Gastrocnemius medialis (tissue), 4 donors: ENCODE measurements around the gene LY9. TPM values are rescaled to one million over a fixed set of nuclear protein-coding genes. Genes with fewer than 3 reads are reported as not detected.

Source experiments
- ATAC-seq, 2 donors: fragments of 150-250 bp; one replicate each; pipeline ENCODE4 v1.9.1; 2016
- DNase-seq, 2 donors: peaks; one replicate each; pipeline ENCODE4 v3.0.0-alpha.2; 2019
- H3K27ac ChIP-seq, 4 donors: fragments of 200-600 bp; sonication (generic); 1 replicate in 1 of 4; 2 replicates in 3 of 4; pipeline ENCODE4 v1.5.1; 2016 to 2018; ENCODE audit warnings: mild to moderate bottlenecking in 2 of 4, moderate library complexity in 1 of 4
- H3K27me3 ChIP-seq, 3 donors: fragments of 200-600 bp; sonication (generic) in 2 of 3; 1 replicate in 1 of 3; 2 replicates in 2 of 3; pipeline versions ENCODE4 v1.5.1 to v1.6.0; 2016 to 2019; ENCODE audit warnings: mild to moderate bottlenecking in 1 of 3, moderate library complexity in 1 of 3
- H3K36me3 ChIP-seq, 2 donors: fragments of 200-600 bp; sonication (generic) in 1 of 2; one replicate each; pipeline ENCODE4 v1.5.1; 2017 to 2018
- H3K4me1 ChIP-seq, 2 donors: fragments of 200-600 bp; sonication (generic) in 1 of 2; one replicate each; pipeline ENCODE4 v1.5.1; 2016 to 2017; ENCODE audit warnings: mild to moderate bottlenecking in 2 of 2
- H3K4me3 ChIP-seq, 4 donors: fragments of 200-600 bp; sonication (generic) in 3 of 4; 1 replicate in 1 of 4; 2 replicates in 3 of 4; pipeline ENCODE4 v1.5.1; 2016 to 2019; ENCODE audit warnings: mild to moderate bottlenecking in 2 of 4
- H3K9me3 ChIP-seq, 3 donors: fragments of 200-600 bp; sonication (generic) in 2 of 3; 1 replicate in 1 of 3; 2 replicates in 2 of 3; pipeline ENCODE4 v1.5.1; 2016 to 2019
- POLR2A ChIP-seq, 2 donors: fragments of 450-650 bp; IDR thresholded peaks; one replicate each; pipeline ENCODE4 v1.6.1; 2017; ENCODE audit warnings: antibody characterized with exemption in 2 of 2, mild to moderate bottlenecking in 2 of 2, moderate library complexity in 2 of 2
- in situ Hi-C, 4 donors: fragments of 200-750 bp; cut with MboI; loops; one replicate each; pipeline versions ENCODE4 v1.15.0 to v1.8.0; 2017; ENCODE audit warnings: low sequenced_read_pairs in 4 of 4
- intact Hi-C: fragments of 100-400 bp; cut with DNase I; formaldehyde crosslinking; loops from one replicate; pipeline ENCODE4 v1.15.1; 2023; ENCODE audit warnings: low total_unique reads
- total RNA-seq, 4 donors: library from RNA; depleted of rRNA; stranded (reverse); fragments of >200 nt; gene quantifications; one replicate each; pipeline versions ENCODE4 v1.1.0 to v1.2.3, GENCODE V29; 2016
- TF ChIP-seq, protein P1 (sequence below), 5 experiments: fragments of 450-650 bp in 3 of 5; fragments of 200-600 bp in 2 of 5; sonication (generic) in 2 of 5; IDR thresholded peaks in 4 of 5; conservative IDR thresholded peaks in 1 of 5; 1 replicate in 4 of 5; 2 replicates in 1 of 5; pipeline ENCODE4 v1.5.1; 2016 to 2019; ENCODE audit warnings: antibody characterized with exemption in 5 of 5, mild to moderate bottlenecking in 3 of 5, moderate library complexity in 3 of 5

The LY9 gene
- total RNA-seq, 4 donors from 2014 or later: not detected

DNA sequence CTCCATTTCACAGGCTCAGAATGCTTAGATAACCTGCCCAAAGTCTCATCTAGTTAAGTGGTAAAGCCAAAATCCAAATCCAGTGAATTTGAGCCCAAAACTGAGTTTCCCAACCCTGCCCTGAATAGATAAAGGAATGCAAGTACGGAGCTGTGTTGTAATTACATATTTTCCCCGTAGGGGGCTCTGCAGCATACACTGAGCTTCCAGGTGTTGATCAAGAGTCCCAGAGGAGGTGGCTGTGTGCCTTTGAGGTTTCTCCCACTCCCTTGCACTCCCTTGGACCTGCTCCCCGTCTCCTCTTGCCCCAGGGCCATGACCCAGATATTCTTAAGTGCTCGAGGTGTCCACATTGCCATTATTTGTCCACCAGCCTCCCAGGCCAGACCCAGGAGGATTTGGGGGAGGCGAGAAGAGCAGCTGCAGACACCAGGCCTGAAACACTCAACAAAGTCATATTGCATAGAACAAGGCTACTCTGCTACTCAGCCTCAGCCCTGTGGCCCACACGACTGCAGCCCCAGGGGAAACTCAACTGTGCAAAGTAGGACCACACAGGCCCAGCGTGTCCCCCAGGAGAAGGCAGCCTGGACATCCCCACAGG lies 18.4 kb upstream of the LY9 start:
- Histone ChIP-seq H3K36me3 (no peaks in the 10 kb centered on the region), H3K4me3 (no peak overlapping the region), H3K27ac (no peak overlapping the region), H3K9me3 (no peaks in the 10 kb centered on the region), H3K4me1 (no peaks in the 10 kb centered on the region), H3K27me3 (no peaks in the 10 kb centered on the region)
- intact Hi-C loops (no loop called here), in situ Hi-C loops (no loop called here)
- ATAC-seq (no peak), DNase-seq (no peak)
- TF ChIP-seq POLR2A (IDR thresholded peaks at IDR 0.05): no peak
- TF ChIP-seq, protein P1, sequence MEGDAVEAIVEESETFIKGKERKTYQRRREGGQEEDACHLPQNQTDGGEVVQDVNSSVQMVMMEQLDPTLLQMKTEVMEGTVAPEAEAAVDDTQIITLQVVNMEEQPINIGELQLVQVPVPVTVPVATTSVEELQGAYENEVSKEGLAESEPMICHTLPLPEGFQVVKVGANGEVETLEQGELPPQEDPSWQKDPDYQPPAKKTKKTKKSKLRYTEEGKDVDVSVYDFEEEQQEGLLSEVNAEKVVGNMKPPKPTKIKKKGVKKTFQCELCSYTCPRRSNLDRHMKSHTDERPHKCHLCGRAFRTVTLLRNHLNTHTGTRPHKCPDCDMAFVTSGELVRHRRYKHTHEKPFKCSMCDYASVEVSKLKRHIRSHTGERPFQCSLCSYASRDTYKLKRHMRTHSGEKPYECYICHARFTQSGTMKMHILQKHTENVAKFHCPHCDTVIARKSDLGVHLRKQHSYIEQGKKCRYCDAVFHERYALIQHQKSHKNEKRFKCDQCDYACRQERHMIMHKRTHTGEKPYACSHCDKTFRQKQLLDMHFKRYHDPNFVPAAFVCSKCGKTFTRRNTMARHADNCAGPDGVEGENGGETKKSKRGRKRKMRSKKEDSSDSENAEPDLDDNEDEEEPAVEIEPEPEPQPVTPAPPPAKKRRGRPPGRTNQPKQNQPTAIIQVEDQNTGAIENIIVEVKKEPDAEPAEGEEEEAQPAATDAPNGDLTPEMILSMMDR (IDR thresholded peaks at IDR 0.05 in 4 of 5, conservative IDR thresholded peaks at IDR 0.05 in 1 of 5): no peak

DNA sequence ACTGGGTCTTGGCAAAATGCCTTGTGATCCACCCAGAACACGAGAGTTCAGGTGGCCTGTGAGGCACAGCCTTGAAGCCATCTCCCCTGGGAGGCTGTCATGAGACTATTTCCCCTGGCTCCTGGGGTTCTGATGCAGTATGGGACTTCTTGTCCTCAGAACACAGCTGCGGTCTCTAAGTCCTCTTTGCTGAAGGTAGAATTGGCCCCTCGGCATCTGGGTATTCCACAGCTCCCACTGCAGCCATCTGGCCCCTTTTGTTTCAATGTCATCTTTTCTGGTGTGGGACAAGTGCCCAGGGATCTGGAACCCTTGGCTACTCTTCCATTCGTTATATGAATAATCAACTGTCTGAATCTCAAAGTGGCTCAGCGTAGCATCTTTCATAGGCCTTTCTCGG lies 17.0 kb upstream of the LY9 start:
- H3K27me3 ChIP-seq: no peaks in the 10 kb centered on the region
- no peaks in the 10 kb centered on the region for H3K36me3 ChIP-seq
- H3K27ac ChIP-seq: no peak overlapping the region
- no peak overlapping the region for H3K4me3 ChIP-seq
- H3K4me1 ChIP-seq: no peaks in the 10 kb centered on the region
- ATAC-seq (no peak), DNase-seq (no peak)
- no peaks in the 10 kb centered on the region for H3K9me3 ChIP-seq
- intact Hi-C loops (no loop called here), in situ Hi-C loops (no loop called here)
- TF ChIP-seq, protein P1 (IDR thresholded peaks at IDR 0.05 in 4 of 5, conservative IDR thresholded peaks at IDR 0.05 in 1 of 5): no peak
- no peak for TF ChIP-seq POLR2A (IDR thresholded peaks at IDR 0.05)

DNA sequence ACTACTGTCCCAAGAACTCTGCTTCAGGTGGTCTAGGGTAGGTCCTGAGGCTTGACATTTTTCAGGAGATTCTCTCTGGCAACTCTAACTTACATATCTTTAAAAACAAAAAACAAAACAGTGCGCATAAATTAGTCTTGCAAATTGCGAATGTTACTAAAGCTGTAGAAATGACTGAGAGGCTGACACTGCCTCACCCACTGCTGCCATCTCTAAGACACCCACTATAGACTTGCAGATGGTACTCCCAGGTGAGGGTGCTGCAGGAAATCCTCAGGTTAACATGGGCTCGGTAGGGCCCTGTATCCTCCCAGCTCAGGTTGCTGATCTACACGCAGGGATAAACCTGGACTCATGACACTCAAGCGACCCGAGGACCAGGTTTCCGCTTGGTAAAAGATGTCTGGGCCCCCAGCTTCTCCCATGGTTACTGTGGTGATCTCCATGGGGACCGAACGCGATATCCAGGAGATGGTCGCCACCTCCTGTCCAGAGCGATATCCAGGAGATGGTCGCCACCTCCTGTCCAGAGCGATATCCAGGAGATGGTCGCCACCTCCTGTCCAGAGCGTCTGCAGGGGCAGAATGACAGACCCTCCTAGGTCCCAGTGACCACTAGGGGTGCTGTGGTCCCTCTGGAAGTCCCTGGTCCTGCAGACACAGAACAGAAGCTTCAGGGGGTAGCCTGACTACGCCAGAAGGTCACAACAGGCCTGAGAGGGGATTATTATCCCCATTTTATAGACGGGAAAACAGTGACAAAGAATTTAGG lies 16.2 kb upstream of the LY9 start:
- in situ Hi-C loops: no loop called here
- Histone ChIP-seq H3K9me3 (no peaks in the 10 kb centered on the region), H3K27ac (no peak overlapping the region), H3K27me3 (no peaks in the 10 kb centered on the region), H3K4me3 (no peak overlapping the region), H3K36me3 (no peaks in the 10 kb centered on the region), H3K4me1 (no peaks in the 10 kb centered on the region)
- intact Hi-C loops: no loop called here
- TF ChIP-seq, protein P1 (IDR thresholded peaks at IDR 0.05 in 4 of 5, conservative IDR thresholded peaks at IDR 0.05 in 1 of 5): no peak
- no peak for TF ChIP-seq POLR2A (IDR thresholded peaks at IDR 0.05)
- DNase-seq (no peak), ATAC-seq (no peak)

DNA sequence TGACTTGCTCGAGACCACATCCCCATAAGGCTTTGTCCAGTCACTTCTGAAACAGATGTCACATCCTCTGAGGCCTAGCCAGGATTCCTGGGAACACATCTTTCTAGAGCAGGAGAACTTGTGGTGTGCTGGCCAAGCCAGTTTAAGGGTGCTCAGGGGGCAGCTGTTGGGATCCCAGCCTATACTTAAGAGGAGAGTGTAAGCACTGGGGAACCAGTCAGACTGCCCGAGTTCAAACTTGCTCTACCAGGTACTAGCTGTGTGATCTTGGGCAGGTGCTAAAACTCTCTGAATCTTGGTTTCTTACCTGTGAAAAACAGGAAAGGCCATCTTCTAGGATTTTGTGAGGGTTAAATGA lies 15.6 kb upstream of the LY9 start:
- H3K36me3 ChIP-seq: no peaks in the 10 kb centered on the region
- DNase-seq (no peak), ATAC-seq (no peak)
- no peak overlapping the region for H3K27ac ChIP-seq
- no peak overlapping the region for H3K4me3 ChIP-seq
- TF ChIP-seq POLR2A (IDR thresholded peaks at IDR 0.05): no peak
- TF ChIP-seq, protein P1 (IDR thresholded peaks at IDR 0.05 in 4 of 5, conservative IDR thresholded peaks at IDR 0.05 in 1 of 5): no peak
- intact Hi-C loops: no loop called here
- no peaks in the 10 kb centered on the region for H3K9me3 ChIP-seq
- in situ Hi-C loops: no loop called here
- no peaks in the 10 kb centered on the region for H3K27me3 ChIP-seq
- H3K4me1 ChIP-seq: no peaks in the 10 kb centered on the region
